H9 (cell line): ENCODE measurements around the gene ATP2A1. TPM values are rescaled to one million over a fixed set of nuclear protein-coding genes. Genes with fewer than 3 reads are reported as not detected.

Source experiments
- DNase-seq: peaks from one replicate; pipeline ENCODE4 v3.0.0-alpha.2; 2017
- H2AFZ ChIP-seq: one replicate; pipeline ENCODE4 v1.6.1; 2013; ENCODE audit warnings: mild to moderate bottlenecking, low read length, control low read depth, moderate library complexity
- H2AK5ac ChIP-seq: 2 replicates; pipeline ENCODE4 v1.6.1; 2013; ENCODE audit warnings: low read length, control low read depth, mixed read lengths; ENCODE audit not compliant: insufficient read length
- H2BK120ac ChIP-seq: one replicate; pipeline ENCODE4 v1.6.1; 2013; ENCODE audit warnings: low read depth, mild to moderate bottlenecking, low read length, control low read depth, inconsistent platforms; ENCODE audit not compliant: poor library complexity, severe bottlenecking
- H2BK12ac ChIP-seq: 2 replicates; pipeline ENCODE4 v1.6.1; 2013; ENCODE audit warnings: low read length, control low read depth, mixed read lengths, low read depth; ENCODE audit not compliant: insufficient read length
- H2BK15ac ChIP-seq: 2 replicates; pipeline ENCODE4 v1.6.1; 2013; ENCODE audit warnings: low read depth, low read length, control low read depth
- H2BK20ac ChIP-seq: one replicate; pipeline ENCODE4 v1.6.1; 2013; ENCODE audit warnings: low read depth, mild to moderate bottlenecking, low read length, control low read depth, inconsistent platforms; ENCODE audit not compliant: poor library complexity, severe bottlenecking
- H2BK5ac ChIP-seq: 2 replicates; pipeline ENCODE4 v1.6.1; 2013; ENCODE audit warnings: low read length, control low read depth, mixed read lengths; ENCODE audit not compliant: insufficient read length
- H3K14ac ChIP-seq: 2 replicates; pipeline ENCODE4 v1.6.1; 2013; ENCODE audit warnings: low read length, control low read depth; ENCODE audit not compliant: insufficient read depth
- H3K18ac ChIP-seq: 2 replicates; pipeline ENCODE4 v1.6.1; 2013; ENCODE audit warnings: low read depth, mild to moderate bottlenecking, mixed read lengths, low read length, control low read depth; ENCODE audit not compliant: insufficient read length
- H3K23ac ChIP-seq: 2 replicates; pipeline ENCODE4 v1.6.1; 2013; ENCODE audit warnings: low read length, control low read depth, mixed read lengths, low read depth; ENCODE audit not compliant: insufficient read length
- H3K23me2 ChIP-seq: 2 replicates; pipeline ENCODE4 v1.6.1; 2013; ENCODE audit warnings: low read depth, mild to moderate bottlenecking, mixed read lengths, low read length, control low read depth; ENCODE audit not compliant: insufficient read length, poor library complexity, severe bottlenecking
- H3K27ac ChIP-seq: 2 replicates; pipeline ENCODE4 v1.5.1; 2013; ENCODE audit warnings: low read length, control low read depth, mixed read lengths, low read depth; ENCODE audit not compliant: insufficient read length
- H3K27me3 ChIP-seq: 2 replicates; pipeline ENCODE4 v1.6.1; 2013; ENCODE audit warnings: low read length, control low read depth, inconsistent platforms; ENCODE audit not compliant: insufficient read depth
- H3K4ac ChIP-seq: 2 replicates; pipeline ENCODE4 v1.6.1; 2013; ENCODE audit warnings: low read depth, mild to moderate bottlenecking, control low read depth, inconsistent platforms, low read length, moderate library complexity
- H3K4me1 ChIP-seq: 2 replicates; pipeline ENCODE4 v1.6.1; 2013; ENCODE audit warnings: low read length, control low read depth, inconsistent platforms; ENCODE audit not compliant: insufficient read depth
- H3K4me2 ChIP-seq: 2 replicates; pipeline ENCODE4 v1.6.1; 2013; ENCODE audit warnings: low read length, control low read depth, mixed read lengths; ENCODE audit not compliant: insufficient read length, insufficient read depth
- H3K56ac ChIP-seq: 2 replicates; pipeline ENCODE4 v1.6.1; 2013; ENCODE audit warnings: low read depth, mild to moderate bottlenecking, mixed read lengths, low read length, control low read depth; ENCODE audit not compliant: insufficient read length
- H3K79me1 ChIP-seq: 2 replicates; pipeline ENCODE4 v1.6.1; 2013; ENCODE audit warnings: low read depth, mild to moderate bottlenecking, moderate library complexity, low read length, control low read depth, inconsistent platforms; ENCODE audit not compliant: insufficient read depth, poor library complexity, severe bottlenecking
- H3K79me2 ChIP-seq: 2 replicates; pipeline ENCODE4 v1.6.1; 2013; ENCODE audit warnings: low read length, control low read depth, inconsistent platforms; ENCODE audit not compliant: insufficient read depth
- H3K9ac ChIP-seq: 2 replicates; pipeline ENCODE4 v1.6.1; 2013; ENCODE audit warnings: low read length, control low read depth, mixed read lengths; ENCODE audit not compliant: insufficient read length; ENCODE audit errors: extremely low read depth
- H3K9me3 ChIP-seq: one replicate; pipeline ENCODE4 v1.6.1; 2013; ENCODE audit warnings: low read depth, low read length, inconsistent platforms; ENCODE audit not compliant: control insufficient read depth
- H3T11ph ChIP-seq: one replicate; pipeline ENCODE4 v1.6.1; 2013; ENCODE audit warnings: mild to moderate bottlenecking, low read length, control low read depth, inconsistent platforms
- H4K20me1 ChIP-seq: one replicate; pipeline ENCODE4 v1.6.1; 2013; ENCODE audit not compliant: control insufficient read depth, insufficient read length, insufficient read depth
- H4K5ac ChIP-seq: 2 replicates; pipeline ENCODE4 v1.6.1; 2013; ENCODE audit warnings: low read depth, mild to moderate bottlenecking, mixed read lengths, low read length, control low read depth; ENCODE audit not compliant: insufficient read length
- H4K8ac ChIP-seq: replicated peaks from 2 replicates; pipeline ENCODE4 v1.6.1; 2013; ENCODE audit warnings: low read length, control low read depth, mixed read lengths, low read depth; ENCODE audit not compliant: insufficient read length
- H4K91ac ChIP-seq: 2 replicates; pipeline ENCODE4 v1.6.1; 2013; ENCODE audit warnings: low read depth, mild to moderate bottlenecking, moderate library complexity, mixed read lengths, low read length, control low read depth; ENCODE audit not compliant: insufficient read length
- H3K27ac Mint-ChIP-seq, 3 experiments: 2 replicates in 2 of 3; 3 replicates in 1 of 3; pipeline ENCODE4 v1.8.0; 2020 to 2021; ENCODE audit warnings: mixed read lengths in 3 of 3, mild to moderate bottlenecking in 1 of 3, moderate library complexity in 1 of 3
- H3K27me3 Mint-ChIP-seq: 2 replicates; pipeline ENCODE4 v1.8.0; 2021; ENCODE audit warnings: low read depth, mild to moderate bottlenecking, moderate library complexity, mixed read lengths
- H3K36me3 Mint-ChIP-seq, 3 experiments: 2 replicates in 2 of 3; 3 replicates in 1 of 3; pipeline ENCODE4 v1.8.0; 2020 to 2021; ENCODE audit warnings: low read depth in 3 of 3, mixed read lengths in 3 of 3; ENCODE audit not compliant: insufficient read depth in 1 of 3
- H3K4me1 Mint-ChIP-seq, 2 experiments: 2 replicates each; pipeline ENCODE4 v1.8.0; 2020; ENCODE audit warnings: mixed read lengths in 2 of 2
- H3K4me3 Mint-ChIP-seq, 2 experiments: 2 replicates in 1 of 2; 3 replicates in 1 of 2; pipeline ENCODE4 v1.8.0; 2020 to 2021; ENCODE audit warnings: mild to moderate bottlenecking in 2 of 2, mixed read lengths in 2 of 2, moderate library complexity in 1 of 2
- H3K9me3 Mint-ChIP-seq, 2 experiments: 2 replicates in 1 of 2; 3 replicates in 1 of 2; pipeline ENCODE4 v1.8.0; 2020; ENCODE audit warnings: mild to moderate bottlenecking in 2 of 2, mixed read lengths in 2 of 2, moderate library complexity in 1 of 2
- CTCF ChIP-seq: fragments of 200-600 bp; sonication (generic); conservative IDR thresholded peaks from 3 replicates; pipeline ENCODE4 v1.8.0; 2021; ENCODE audit warnings: antibody characterized with exemption, mild to moderate bottlenecking
- WGBS: extraction: QIAGEN DNeasy Blood & Tissue Kit; methylation state at CpG from one replicate; pipeline ENCODE4 v1.1.7; 2013; ENCODE audit warnings: missing lambda C conversion rate, low lambda C conversion rate, mixed read lengths; ENCODE audit not compliant: insufficient read length; ENCODE audit errors: extremely low coverage; 5-methylcytosine and 5-hydroxymethylcytosine counted together
- total RNA-seq: library from RNA; stranded (reverse); gene quantifications from 2 replicates; pipeline ENCODE4 v1.2.1, GENCODE V29; 2021

The ATP2A1 gene
- total RNA-seq, 1 experiment from 2014 or later: 4.6 TPM

DNA sequence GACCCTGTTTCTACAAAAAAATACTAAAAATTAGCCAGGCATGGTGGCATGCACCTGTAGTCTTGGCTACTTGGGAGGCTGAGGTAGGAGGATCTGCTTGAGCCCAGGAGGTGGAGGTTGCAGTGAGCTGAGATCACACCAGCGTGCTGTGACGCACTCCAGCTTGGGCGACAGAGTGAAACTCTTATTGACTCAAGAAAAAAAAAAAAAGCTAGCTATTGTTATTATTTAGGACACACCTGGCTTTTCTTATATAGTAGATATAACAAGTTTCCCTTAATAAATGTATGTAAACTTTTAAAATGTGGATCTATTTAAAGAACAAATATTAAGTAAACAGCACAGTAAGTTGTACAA, 44.9 kb downstream of the ATP2A1 start:
- H3K18ac ChIP-seq: no peak overlapping the region
- H3K36me3 Mint-ChIP-seq: peaks cover 0 to 18% (median 11%) of the 10 kb centered on the region in 3 experiments; a peak in 6 of 7 replicates
- TF ChIP-seq CTCF: no peak
- no peak overlapping the region for H2BK120ac ChIP-seq
- H2BK12ac ChIP-seq: no peak overlapping the region
- H4K20me1 ChIP-seq: no peaks in the 10 kb centered on the region
- no peak overlapping the region for H4K5ac ChIP-seq
- peak overlapping the region; percentile 91 to 96 for H3K4me3 Mint-ChIP-seq
- H3K9ac ChIP-seq: no peak overlapping the region
- peaks cover 12% of the 10 kb centered on the region for H3K23me2 ChIP-seq
- H3K27me3 Mint-ChIP-seq: no peaks in the 10 kb centered on the region
- no peak overlapping the region for H3K23ac ChIP-seq
- no peak overlapping the region for H4K91ac ChIP-seq
- no peak overlapping the region for H3K27ac ChIP-seq
- H2BK20ac ChIP-seq: no peak overlapping the region
- no peak for DNase-seq
- no peak overlapping the region for H3K56ac ChIP-seq
- no peak overlapping the region for H2AFZ ChIP-seq
- H3K79me1 ChIP-seq: no peaks in the 10 kb centered on the region
- no peaks in the 10 kb centered on the region for H3K9me3 ChIP-seq
- H3K9me3 Mint-ChIP-seq: no peaks in the 10 kb centered on the region
- no peaks in the 10 kb centered on the region for H3K27me3 ChIP-seq
- no peak overlapping the region for H2BK5ac ChIP-seq
- H2AK5ac ChIP-seq: no peak overlapping the region
- no peak overlapping the region for H3K4ac ChIP-seq
- H3K4me1 Mint-ChIP-seq: peaks cover 11 to 15% of the 10 kb centered on the region in 2 experiments
- no peaks in the 10 kb centered on the region for H3K79me2 ChIP-seq
- H3K4me1 ChIP-seq: no peaks in the 10 kb centered on the region
- H3K27ac Mint-ChIP-seq: peak overlapping the region in 1 of 3 experiments; percentile 21; a peak in 1 of 7 replicates
- no peak overlapping the region for H2BK15ac ChIP-seq
- WGBS: no CpG with 5 or more reads among the region's 3 CpGs
- no peak overlapping the region for H3T11ph ChIP-seq
- H3K4me2 ChIP-seq: peak overlapping the region; percentile 90
- no peak overlapping the region for H3K14ac ChIP-seq
- H4K8ac ChIP-seq: no peak overlapping the region
